ENCODE results near the gene TBC1D1. TPM values are rescaled to one million over a fixed set of nuclear protein-coding genes. Genes with fewer than 3 reads are reported as not detected.

TBC1D1 gene
- total RNA-seq, 1 donor, result 66.6 TPM

DNA sequence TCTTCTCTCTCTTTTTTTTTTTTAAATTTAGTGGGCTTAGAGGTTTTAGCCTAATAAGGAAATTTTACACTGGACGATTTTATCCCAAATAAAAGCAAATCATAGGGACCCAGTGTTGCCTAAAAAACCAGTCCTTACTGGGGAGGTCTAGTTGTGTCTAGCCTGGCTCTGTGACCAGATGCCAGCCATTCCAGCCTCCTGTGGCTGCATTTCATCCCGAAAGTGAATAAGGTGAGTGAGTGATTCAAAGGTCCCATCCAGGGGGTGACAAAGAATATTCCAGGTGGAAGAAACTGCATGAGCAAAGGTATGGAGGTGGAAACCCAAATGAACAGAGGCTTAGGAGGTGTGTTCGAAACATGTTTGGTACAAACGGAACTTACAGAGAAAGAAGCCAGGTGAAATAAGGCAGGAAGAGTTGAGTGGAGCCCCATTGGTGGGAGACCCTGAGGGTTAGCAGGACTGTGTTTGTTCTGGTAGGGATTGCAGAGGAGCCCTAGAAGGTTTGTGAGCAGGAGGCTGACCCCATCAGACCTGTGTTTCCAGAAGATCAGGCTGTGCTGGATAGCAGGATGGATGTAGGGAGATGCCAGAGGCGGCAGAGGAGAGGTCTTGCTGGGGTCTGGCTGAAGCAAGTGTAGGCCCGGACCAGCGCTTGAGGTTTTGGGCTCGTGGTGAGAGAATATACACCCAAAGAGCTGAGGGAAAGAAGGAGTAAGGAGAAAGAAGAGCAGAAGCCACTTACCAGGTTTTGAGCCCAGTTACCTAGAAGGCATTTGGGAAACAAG, 100.9 kb downstream of the TBC1D1 start:
- H3K4me1 ChIP-seq (ENCODE audit: insufficient read depth, low read length), result no peaks in the 10 kb centered on the region
- TF ChIP-seq, protein P1, sequence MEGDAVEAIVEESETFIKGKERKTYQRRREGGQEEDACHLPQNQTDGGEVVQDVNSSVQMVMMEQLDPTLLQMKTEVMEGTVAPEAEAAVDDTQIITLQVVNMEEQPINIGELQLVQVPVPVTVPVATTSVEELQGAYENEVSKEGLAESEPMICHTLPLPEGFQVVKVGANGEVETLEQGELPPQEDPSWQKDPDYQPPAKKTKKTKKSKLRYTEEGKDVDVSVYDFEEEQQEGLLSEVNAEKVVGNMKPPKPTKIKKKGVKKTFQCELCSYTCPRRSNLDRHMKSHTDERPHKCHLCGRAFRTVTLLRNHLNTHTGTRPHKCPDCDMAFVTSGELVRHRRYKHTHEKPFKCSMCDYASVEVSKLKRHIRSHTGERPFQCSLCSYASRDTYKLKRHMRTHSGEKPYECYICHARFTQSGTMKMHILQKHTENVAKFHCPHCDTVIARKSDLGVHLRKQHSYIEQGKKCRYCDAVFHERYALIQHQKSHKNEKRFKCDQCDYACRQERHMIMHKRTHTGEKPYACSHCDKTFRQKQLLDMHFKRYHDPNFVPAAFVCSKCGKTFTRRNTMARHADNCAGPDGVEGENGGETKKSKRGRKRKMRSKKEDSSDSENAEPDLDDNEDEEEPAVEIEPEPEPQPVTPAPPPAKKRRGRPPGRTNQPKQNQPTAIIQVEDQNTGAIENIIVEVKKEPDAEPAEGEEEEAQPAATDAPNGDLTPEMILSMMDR (IDR thresholded peaks at IDR 0.05; ENCODE audit: extremely low read depth, low read depth, low read length), result no peak

DNA sequence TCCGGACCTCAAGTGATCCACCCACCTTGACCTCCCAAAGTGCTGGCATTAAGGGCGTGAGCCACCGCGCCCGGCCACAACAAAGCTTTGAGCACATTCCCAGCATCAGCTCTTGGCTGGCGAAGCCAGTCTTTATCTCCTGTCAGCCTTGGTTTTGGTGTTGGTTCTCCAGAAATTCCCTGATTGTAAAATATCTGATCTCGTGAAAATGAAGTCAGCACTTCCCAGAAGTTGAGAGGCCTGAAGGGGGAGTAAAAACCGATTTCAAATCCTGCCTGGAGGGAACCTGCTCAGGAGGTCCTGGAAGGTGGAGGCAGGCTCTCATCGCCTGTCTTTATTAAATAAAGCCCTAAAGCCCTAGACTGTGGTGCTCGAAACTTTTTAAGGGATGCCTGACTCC, 102.9 kb downstream of the TBC1D1 start:
- Histone ChIP-seq H3K36me3 (ENCODE audit: insufficient read depth, low read length) (no peaks in the 10 kb centered on the region), H3K27me3 (ENCODE audit: insufficient read depth, low read length) (no peaks in the 10 kb centered on the region), H3K4me1 (ENCODE audit: insufficient read depth, low read length) (no peaks in the 10 kb centered on the region), H3K4me2 (ENCODE audit: insufficient read depth, low read length) (no peak overlapping the region), H2AFZ (ENCODE audit: low read length) (no peak overlapping the region), H3K9me3 (ENCODE audit: low read depth, low read length) (no peaks in the 10 kb centered on the region), H3K27ac (ENCODE audit: low read depth, low read length) (no peak overlapping the region), H3K4me3 (ENCODE audit: insufficient read depth, low read length) (no peak overlapping the region), H4K20me1 (ENCODE audit: insufficient read depth, low read length) (peaks cover 18% of the 10 kb centered on the region), H3K79me2 (ENCODE audit: insufficient read depth, low read length) (peaks cover 78% of the 10 kb centered on the region)
- no peak for DNase-seq (ENCODE audit: insufficient read length, low spot score, missing footprints)
- TF ChIP-seq, protein P1 (IDR thresholded peaks at IDR 0.05; ENCODE audit: extremely low read depth, low read depth, low read length), result no peak

More for the DNA sequence above, 100.9 kb downstream of the TBC1D1 start:
- H3K4me3 ChIP-seq (ENCODE audit: insufficient read depth, low read length), result no peak overlapping the region
- peaks cover 5% of the 10 kb centered on the region for H4K20me1 ChIP-seq (ENCODE audit: insufficient read depth, low read length)
- no peak overlapping the region for H2AFZ ChIP-seq (ENCODE audit: low read length)
- no peaks in the 10 kb centered on the region for H3K27me3 ChIP-seq (ENCODE audit: insufficient read depth, low read length)
- no peak overlapping the region for H3K4me2 ChIP-seq (ENCODE audit: insufficient read depth, low read length)
- no peak overlapping the region for H3K27ac ChIP-seq (ENCODE audit: low read depth, low read length)
- H3K79me2 ChIP-seq (ENCODE audit: insufficient read depth, low read length), result peaks cover 82% of the 10 kb centered on the region
- no peaks in the 10 kb centered on the region for H3K36me3 ChIP-seq (ENCODE audit: insufficient read depth, low read length)
- no peak for DNase-seq (ENCODE audit: insufficient read length, low spot score, missing footprints)
- H3K9me3 ChIP-seq (ENCODE audit: low read depth, low read length), result no peaks in the 10 kb centered on the region

DNA sequence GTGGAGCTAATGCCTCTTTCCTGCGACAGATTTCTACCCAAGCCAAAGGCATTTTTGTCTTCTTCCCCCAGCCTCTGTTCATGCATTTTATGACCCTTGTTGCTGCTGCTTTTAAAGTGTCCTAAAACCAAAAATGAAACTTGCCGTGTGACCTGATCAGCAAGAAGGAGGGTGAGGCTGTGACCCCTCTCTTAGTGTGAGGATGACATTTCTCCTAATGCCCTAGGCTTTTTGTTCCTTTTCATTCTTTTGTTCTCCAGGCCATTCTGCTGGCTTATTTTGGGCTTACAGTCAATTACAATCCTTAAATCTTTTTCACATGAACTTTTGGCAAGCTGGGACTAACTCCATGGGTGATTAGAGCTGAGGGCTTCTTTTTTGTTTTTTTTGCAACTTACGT, 103.7 kb downstream of the TBC1D1 start:
- no peaks in the 10 kb centered on the region for H3K4me1 ChIP-seq (ENCODE audit: insufficient read depth, low read length)
- DNase-seq (ENCODE audit: insufficient read length, low spot score, missing footprints), result no peak
- no peaks in the 10 kb centered on the region for H3K36me3 ChIP-seq (ENCODE audit: insufficient read depth, low read length)
- no peak overlapping the region for H2AFZ ChIP-seq (ENCODE audit: low read length)
- H3K27ac ChIP-seq (ENCODE audit: low read depth, low read length), result no peak overlapping the region
- no peak overlapping the region for H3K4me2 ChIP-seq (ENCODE audit: insufficient read depth, low read length)
- no peaks in the 10 kb centered on the region for H3K27me3 ChIP-seq (ENCODE audit: insufficient read depth, low read length)
- H3K9me3 ChIP-seq (ENCODE audit: low read depth, low read length), result no peaks in the 10 kb centered on the region
- no peak overlapping the region for H3K4me3 ChIP-seq (ENCODE audit: insufficient read depth, low read length)
- TF ChIP-seq, protein P1 (IDR thresholded peaks at IDR 0.05; ENCODE audit: extremely low read depth, low read depth, low read length), result no peak
- H3K79me2 ChIP-seq (ENCODE audit: insufficient read depth, low read length), result peaks cover 78% of the 10 kb centered on the region
- peaks cover 19% of the 10 kb centered on the region for H4K20me1 ChIP-seq (ENCODE audit: insufficient read depth, low read length)

DNA sequence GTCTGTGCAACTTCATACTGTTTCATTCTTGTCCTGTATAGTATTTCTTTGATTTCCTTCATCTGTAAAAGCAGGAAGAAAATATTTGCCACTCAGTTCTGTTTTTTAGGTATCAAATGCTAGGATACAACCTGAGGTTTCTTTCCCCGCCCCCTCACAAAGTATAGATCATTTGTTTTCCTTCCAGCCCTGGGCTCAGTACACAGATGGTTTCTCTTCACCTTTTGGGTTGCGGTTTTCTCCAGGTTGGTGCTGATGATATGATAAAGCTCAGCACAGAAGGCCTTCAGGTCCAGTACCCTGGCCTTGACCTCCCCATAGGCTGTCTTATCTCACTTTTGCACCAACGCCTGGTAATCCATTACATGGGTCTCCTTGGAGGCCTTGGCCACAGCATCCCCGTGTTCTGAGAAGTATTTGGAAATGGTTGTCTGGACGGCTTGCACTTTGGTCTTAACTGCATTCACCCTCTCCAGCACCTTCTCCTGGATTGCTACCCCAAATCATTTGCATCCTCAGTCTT, 104.5 kb downstream of the TBC1D1 start:
- no peak for DNase-seq (ENCODE audit: insufficient read length, low spot score, missing footprints)
- Histone ChIP-seq H4K20me1 (ENCODE audit: insufficient read depth, low read length) (peaks cover 19% of the 10 kb centered on the region), H3K4me3 (ENCODE audit: insufficient read depth, low read length) (no peak overlapping the region), H2AFZ (ENCODE audit: low read length) (no peak overlapping the region), H3K4me2 (ENCODE audit: insufficient read depth, low read length) (no peak overlapping the region), H3K9me3 (ENCODE audit: low read depth, low read length) (no peaks in the 10 kb centered on the region), H3K27me3 (ENCODE audit: insufficient read depth, low read length) (no peaks in the 10 kb centered on the region), H3K4me1 (ENCODE audit: insufficient read depth, low read length) (no peaks in the 10 kb centered on the region), H3K79me2 (ENCODE audit: insufficient read depth, low read length) (peaks cover 76% of the 10 kb centered on the region), H3K27ac (ENCODE audit: low read depth, low read length) (no peak overlapping the region), H3K36me3 (ENCODE audit: insufficient read depth, low read length) (no peaks in the 10 kb centered on the region)
- TF ChIP-seq, protein P1 (IDR thresholded peaks at IDR 0.05; ENCODE audit: extremely low read depth, low read depth, low read length), result no peak

Data from osteoblast (primary cell).